Central memory CD4-positive, alpha-beta T cell (primary cell): Measurements from ENCODE around the gene SLC6A6.

Experiments used
- DNase-seq: peaks from one replicate; pipeline ENCODE4 v3.0.0; 2022

SLC6A6 gene

GRCh38 chr3:14456794-14457193 lies 54.4 kb downstream of the SLC6A6 start:
- DNase-seq, result no peak

GRCh38 chr3:14457481-14457880 lies 55.1 kb downstream of the SLC6A6 start:
- DNase-seq, result no peak

GRCh38 chr3:14457999-14458398 lies 55.6 kb downstream of the SLC6A6 start:
- no peak for DNase-seq

- DNase-seq, result no peak
Measured at GRCh38 chr3:14458434-14459275, 56.2 kb downstream of the SLC6A6 start.

- DNase-seq, result no peak
Measured at GRCh38 chr3:14459384-14459783, 57.0 kb downstream of the SLC6A6 start.

- DNase-seq, result no peak
Measured at GRCh38 chr3:14459787-14460186, 57.4 kb downstream of the SLC6A6 start.

- no peak for DNase-seq
Measured at GRCh38 chr3:14460342-14461005, 58.1 kb downstream of the SLC6A6 start.

GRCh38 chr3:14461006-14461747 lies 58.8 kb downstream of the SLC6A6 start:
- no peak for DNase-seq

GRCh38 chr3:14461748-14462324 lies 59.4 kb downstream of the SLC6A6 start:
- DNase-seq, result peak; percentile 16

- no peak for DNase-seq
Measured at GRCh38 chr3:14462738-14463137, 60.3 kb downstream of the SLC6A6 start.

GRCh38 chr3:14463330-14464140 lies 61.1 kb downstream of the SLC6A6 start:
- DNase-seq, result no peak

GRCh38 chr3:14464141-14464465 lies 61.7 kb downstream of the SLC6A6 start:
- no peak for DNase-seq

GRCh38 chr3:14464521-14464920 lies 62.1 kb downstream of the SLC6A6 start:
- no peak for DNase-seq

GRCh38 chr3:14465425-14465824 lies 63.0 kb downstream of the SLC6A6 start:
- no peak for DNase-seq

- DNase-seq, result no peak
Measured at GRCh38 chr3:14466179-14466903, 63.9 kb downstream of the SLC6A6 start.

GRCh38 chr3:14467814-14468620 lies 65.6 kb downstream of the SLC6A6 start:
- DNase-seq, result peak; percentile 27

- no peak for DNase-seq
Measured at GRCh38 chr3:14468621-14468981, 66.2 kb downstream of the SLC6A6 start.

GRCh38 chr3:14470461-14470860 lies 68.1 kb downstream of the SLC6A6 start:
- no peak for DNase-seq

GRCh38 chr3:14471016-14471415 lies 68.6 kb downstream of the SLC6A6 start:
- DNase-seq, result no peak

- DNase-seq, result no peak
Measured at GRCh38 chr3:14471690-14472089, 69.3 kb downstream of the SLC6A6 start.
